K562 (cell line): Measurements from ENCODE around the gene PTP4A2. TPM values are rescaled to one million over a fixed set of nuclear protein-coding genes. Genes with fewer than 3 reads are reported as not detected.

ENCODE experiments used
- ATAC-seq: fragments of 200-7000 bp; cut with Tn5 transposase; 3 replicates; pipeline ENCODE4 v1.9.1; 2020; ENCODE audit warnings: moderate library complexity
- BruUV-seq: library from RNA; stranded (reverse); fragments of 400-500 nt; replicated peaks from 2 replicates; lab custom pipeline; 2021; lab: Mats Ljungman, UMichigan
- CTCF ChIA-PET: fragments of 300-600 bp; formaldehyde crosslinking; extraction: SDS; loops from one replicate; lab custom pipeline; 2021; ENCODE audit warnings: low intra/inter-chr PET ratio; lab: Yijun Ruan, JAX
- POLR2A ChIA-PET: fragments of 300-600, 350-650 bp; sonication (Branson Sonifier 250); formaldehyde crosslinking; extraction: SDS; loops from one replicate; lab custom pipeline; 2021; ENCODE audit warnings: antibody characterized with exemption, inconsistent platforms; lab: Yijun Ruan, JAX
- DNase-seq, 4 experiments: peaks; one replicate each; pipeline versions ENCODE4 v3.0.0 to v3.0.0-alpha.2; 2011 to 2018; ENCODE audit warnings: low spot score in 3 of 4, mixed read lengths in 3 of 4; ENCODE audit errors: extremely low read depth in 1 of 4
- FAIRE-seq: peaks from 2 replicates; lab custom pipeline; 2011; peaks lifted over from hg19 to GRCh38; lab: Jason Lieb, UNC
- H2AFZ ChIP-seq: 2 replicates; pipeline ENCODE4 v1.6.0; 2011; ENCODE audit warnings: low read depth, low read length, control low read depth, inconsistent platforms
- H3K27ac ChIP-seq: fragments of 200-600 bp; 3 replicates; pipeline ENCODE4 v1.8.0; 2011; ENCODE audit warnings: low read depth, mild to moderate bottlenecking, control low read depth, inconsistent platforms, low read length, moderate library complexity, mixed read lengths; ENCODE audit errors: extremely low read depth
- H3K27me3 ChIP-seq, 2 experiments: fragments of 300-600 bp in 1 of 2; 2 replicates in 1 of 2; 3 replicates in 1 of 2; pipeline versions ENCODE4 v1.6.0 to v1.8.0; 2011; ENCODE audit warnings: inconsistent platforms in 2 of 2, low read length in 2 of 2, mild to moderate bottlenecking in 1 of 2, mixed read lengths in 1 of 2, moderate library complexity in 1 of 2; ENCODE audit not compliant: control insufficient read depth in 2 of 2, insufficient read depth in 2 of 2
- H3K36me3 ChIP-seq: fragments of 300-600 bp; 3 replicates; pipeline ENCODE4 v1.8.0; 2011; ENCODE audit warnings: mild to moderate bottlenecking, low read length, inconsistent platforms; ENCODE audit not compliant: control insufficient read depth, insufficient read depth
- H3K4me1 ChIP-seq, 2 experiments: fragments of 200-600 bp in 1 of 2; replicated peaks in 1 of 2; 2 replicates in 1 of 2; 3 replicates in 1 of 2; pipeline versions ENCODE4 v1.5.1 to v1.8.0; 2011; ENCODE audit warnings: inconsistent platforms in 2 of 2, low read length in 2 of 2, mild to moderate bottlenecking in 1 of 2, mixed read lengths in 1 of 2, moderate library complexity in 1 of 2; ENCODE audit not compliant: control insufficient read depth in 2 of 2, insufficient read depth in 2 of 2
- H3K4me2 ChIP-seq: 2 replicates; pipeline ENCODE4 v1.6.1; 2011; ENCODE audit warnings: low read length, control low read depth, inconsistent platforms, mixed read lengths; ENCODE audit not compliant: insufficient read depth
- H3K4me3 ChIP-seq: fragments of 200-600 bp; sonication (generic), shearing (Covaris generic); 2 replicates; pipeline ENCODE4 v1.5.1; 2016; ENCODE audit warnings: control low read depth, inconsistent platforms
- H3K79me2 ChIP-seq: fragments of 200-600 bp; 3 replicates; pipeline ENCODE4 v1.8.0; 2011; ENCODE audit warnings: low read length, inconsistent platforms; ENCODE audit not compliant: control insufficient read depth, insufficient read depth
- H3K9ac ChIP-seq, 2 experiments: 2 replicates each; pipeline versions ENCODE4 v1.6.0 to v1.6.1; 2011; ENCODE audit warnings: low read depth in 2 of 2, low read length in 2 of 2, control low read depth in 1 of 2, inconsistent platforms in 1 of 2, mild to moderate bottlenecking in 1 of 2, mixed read lengths in 1 of 2; ENCODE audit not compliant: insufficient read depth in 1 of 2
- H3K9me1 ChIP-seq: one replicate; pipeline ENCODE4 v1.6.0; 2011; ENCODE audit warnings: inconsistent platforms, mild to moderate bottlenecking, low read length, moderate library complexity; ENCODE audit not compliant: control insufficient read depth, insufficient read depth
- H3K9me3 ChIP-seq: replicated peaks from 2 replicates; pipeline ENCODE4 v1.5.1; 2011; ENCODE audit warnings: low read depth, low read length, inconsistent platforms; ENCODE audit not compliant: control insufficient read depth, insufficient read depth
- H4K20me1 ChIP-seq: replicated peaks from 2 replicates; pipeline ENCODE4 v1.6.1; 2011; ENCODE audit warnings: low read length, inconsistent platforms, mixed read lengths; ENCODE audit not compliant: control insufficient read depth, insufficient read depth
- ARNT ChIP-seq, 2 experiments: fragments of 450-650 bp; IDR thresholded peaks; 2 replicates each; pipeline ENCODE4 v1.6.1; 2016; ENCODE audit warnings: mild to moderate bottlenecking in 1 of 2
- C11orf30 ChIP-seq: fragments of 450-650 bp; IDR thresholded peaks from 2 replicates; pipeline ENCODE4 v1.6.1; 2016; ENCODE audit warnings: low read depth, mild to moderate bottlenecking
- CEBPB ChIP-seq: fragments of 450-650 bp; IDR thresholded peaks from 2 replicates; pipeline ENCODE4 v1.6.1; 2016; ENCODE audit warnings: missing genetic modification characterization, missing compliant biosample characterization
- CREM ChIP-seq: IDR thresholded peaks from 2 replicates; pipeline ENCODE4 v1.6.1; 2014; ENCODE audit warnings: antibody characterized with exemption, low read depth
- ERF ChIP-seq: fragments of 450-650 bp; formaldehyde crosslinking; IDR thresholded peaks from 2 replicates; pipeline ENCODE4 v1.4.0; 2020; ENCODE audit warnings: mild to moderate bottlenecking, mixed read lengths
- ESRRA ChIP-seq: fragments of 450-650 bp; IDR thresholded peaks from 2 replicates; pipeline ENCODE4 v1.6.1; 2014; ENCODE audit warnings: low read depth, mild to moderate bottlenecking, moderate library complexity, borderline replicate concordance
- IFI16 ChIP-seq: fragments of 250-450 bp; sonication (Bioruptor Pico); IDR thresholded peaks from 2 replicates; pipeline ENCODE4 v2.1.2; 2022; ENCODE audit warnings: mild to moderate bottlenecking, inconsistent platforms
- MAFG ChIP-seq: fragments of 450-650 bp; conservative IDR thresholded peaks from 2 replicates; pipeline ENCODE4 v1.6.1; 2016; ENCODE audit warnings: missing genetic modification characterization, missing compliant biosample characterization
- MEIS2 ChIP-seq: fragments of 450-650 bp; IDR thresholded peaks from 2 replicates; pipeline ENCODE4 v1.6.1; 2014; ENCODE audit warnings: mild to moderate bottlenecking; ENCODE audit not compliant: partially characterized antibody
- MXI1 ChIP-seq: IDR thresholded peaks from 2 replicates; pipeline ENCODE4 v1.6.1; 2011; ENCODE audit warnings: low read depth, mild to moderate bottlenecking, improper control_type of control experiment, low read length
- NFIC ChIP-seq: fragments of 450-650 bp; IDR thresholded peaks from 2 replicates; pipeline ENCODE4 v1.6.1; 2017; ENCODE audit warnings: mild to moderate bottlenecking, inconsistent platforms
- OTX1 ChIP-seq: fragments of 450-650 bp; formaldehyde crosslinking; IDR thresholded peaks from 2 replicates; pipeline ENCODE4 v1.4.0; 2022; ENCODE audit warnings: mild to moderate bottlenecking
- TRIM24 ChIP-seq, 2 experiments: fragments of 450-650 bp; IDR thresholded peaks; 2 replicates each; pipeline ENCODE4 v1.6.1; 2016
- XRCC4 ChIP-seq: IDR thresholded peaks from one replicate; pipeline ENCODE4 v1.6.1; 2011; ENCODE audit not compliant: insufficient read depth, insufficient read length; ENCODE audit errors: extremely low read depth
- ZFPM2 ChIP-seq: fragments of 250-450 bp; sonication (Bioruptor Pico); IDR thresholded peaks from 2 replicates; pipeline ENCODE4 v1.5.1; 2022; ENCODE audit warnings: mild to moderate bottlenecking
- ZNF316 ChIP-seq: fragments of 450-650 bp; IDR thresholded peaks from 2 replicates; pipeline ENCODE4 v1.6.1; 2016
- ZNF668 ChIP-seq: fragments of 250-450 bp; sonication (Bioruptor Pico); IDR thresholded peaks from 2 replicates; pipeline ENCODE4 v1.8.0; 2022; ENCODE audit warnings: mild to moderate bottlenecking, inconsistent platforms
- whole genome bisulfite sequencing: fragments of 100-300 bp; shearing (Covaris generic); methylation state at CpG from one replicate; pipeline ENCODE4 v1.1.6; 2016; ENCODE audit warnings: low coverage, mixed read lengths; ENCODE audit not compliant: insufficient coverage; ENCODE audit errors: missing lambda C conversion rate; 5-methylcytosine and 5-hydroxymethylcytosine counted together
- in situ Hi-C: fragments of 300-500 bp; cut with MboI; formaldehyde crosslinking; loops from 4 replicates; pipeline ENCODE4 v1.15.0; 2018; ENCODE audit warnings: inconsistent platforms, mixed read lengths
- intact Hi-C: fragments of 100-400 bp; cut with micrococcal nuclease; formaldehyde crosslinking; loops from 2 replicates; pipeline ENCODE4 v1.14.2; 2022
- polyA plus RNA-seq, 8 experiments: library from polyadenylated mRNA; depleted of rRNA in 4 of 8; stranded (reverse) in 5 of 8; unstranded in 3 of 8; fragments of >200 nt; fragmentation: Nextera tagmentation in 2 of 8; fragmentation: Illumina TruSeq in 1 of 8; extraction: Ambion mirVana in 2 of 8; extraction: Trizol in 1 of 8; gene quantifications; 2 replicates each; pipeline versions ENCODE4 v1.2.1 to v1.2.3, GENCODE V29; 2011 to 2014; ENCODE audit warnings: inconsistent platforms in 1 of 8, missing spikeins in 1 of 8
- total RNA-seq, 7 experiments: library from RNA; depleted of rRNA in 6 of 7; stranded (reverse); fragments of >200 nt in 6 of 7; fragmentation: Illumina TruSeq in 2 of 7; extraction: Trizol in 2 of 7; gene quantifications; 2 replicates each; pipeline versions ENCODE4 v1.2.1 to v1.2.3, GENCODE V29; 2011 to 2021; ENCODE audit warnings: low replicate concordance in 1 of 7
- TF ChIP-seq, protein P1 (sequence below): IDR thresholded peaks from 2 replicates; pipeline ENCODE4 v1.6.1; 2011; ENCODE audit not compliant: insufficient read length; ENCODE audit errors: extremely low read depth
- TF ChIP-seq, protein P2 (sequence below): fragments of 450-650 bp; formaldehyde crosslinking; IDR thresholded peaks from 2 replicates; pipeline ENCODE4 v1.4.0; 2020; ENCODE audit warnings: mild to moderate bottlenecking, moderate library complexity
- TF ChIP-seq, protein P3 (sequence below), 2 experiments: IDR thresholded peaks in 1 of 2; conservative IDR thresholded peaks in 1 of 2; 2 replicates each; pipeline ENCODE4 v1.6.1; 2016; ENCODE audit warnings: low read depth in 2 of 2, mild to moderate bottlenecking in 1 of 2, missing compliant biosample characterization in 1 of 2, missing genetic modification characterization in 1 of 2, moderate library complexity in 1 of 2
- TF ChIP-seq, protein P4 (sequence below): fragments of 250-450 bp; sonication (Bioruptor Pico); IDR thresholded peaks from 2 replicates; pipeline ENCODE4 v1.8.0; 2022; ENCODE audit warnings: moderate library complexity, mild to moderate bottlenecking, inconsistent platforms

Gene PTP4A2
- total and polyA plus RNA-seq, 9 of the 15 experiments (the other 6 are each of a cell fraction or from before 2014, with no cell fraction given), result 197 to 870 (median 480) TPM

DNA sequence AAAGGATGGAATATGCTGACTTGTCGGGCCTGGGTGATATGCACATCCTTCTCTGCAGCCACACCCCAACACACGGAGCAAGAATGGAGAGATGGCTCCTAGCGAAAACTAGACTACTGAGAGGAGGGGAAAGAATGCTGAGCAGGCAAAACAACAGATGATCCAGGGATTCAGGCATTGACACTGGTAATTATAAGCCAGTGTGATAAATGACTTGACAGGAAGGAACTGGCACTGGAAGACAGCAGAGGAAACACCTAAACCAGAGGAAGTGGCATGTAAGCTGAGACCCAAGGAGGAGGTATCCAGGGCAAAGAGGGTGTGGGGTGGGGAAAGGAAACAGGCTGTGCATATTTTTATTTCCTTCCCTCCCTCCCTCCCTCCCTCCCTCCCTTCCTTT lies 43.8 kb upstream of the PTP4A2 start:
- in situ Hi-C loops, result no loop called here
- Histone ChIP-seq H3K4me3 (no peak overlapping the region), H3K9me3 (no peaks in the 10 kb centered on the region), H3K36me3 (no peaks in the 10 kb centered on the region), H3K27me3 (no peaks in the 10 kb centered on the region), H3K9me1 (no peaks in the 10 kb centered on the region), H3K79me2 (no peaks in the 10 kb centered on the region), H4K20me1 (no peaks in the 10 kb centered on the region), H3K4me2 (no peak overlapping the region), H3K4me1 (peaks cover 0 to 5% of the 10 kb centered on the region in 2 experiments; a peak in 3 of 5 replicates), H2AFZ (peak overlapping the region; percentile 45; the same call in 1 of the 2 replicates), H3K27ac (no peak overlapping the region), H3K9ac (no peak overlapping the region)
- intact Hi-C loops, result no loop called here
- BruUV-seq, result no TSS peak
- no peak for FAIRE-seq
- ATAC-seq, result no peak
- whole genome bisulfite sequencing, result 14% methylated on average over 3 of the region's 3 CpGs
- no peak for DNase-seq
- POLR2A ChIA-PET, result interaction anchor here (1.5 kb wide), 1 partner anchor 11 kb away, joined by 3 read pairs; no protein-coding TSS in a partner anchor
- CTCF ChIA-PET, result no interaction called here
- TF ChIP-seq ARNT (IDR thresholded peaks at IDR 0.05), result no peak
- no peak for TF ChIP-seq ESRRA
- TF ChIP-seq ERF (CRISPR knock-in tag), result no peak
- TF ChIP-seq, protein P1, sequence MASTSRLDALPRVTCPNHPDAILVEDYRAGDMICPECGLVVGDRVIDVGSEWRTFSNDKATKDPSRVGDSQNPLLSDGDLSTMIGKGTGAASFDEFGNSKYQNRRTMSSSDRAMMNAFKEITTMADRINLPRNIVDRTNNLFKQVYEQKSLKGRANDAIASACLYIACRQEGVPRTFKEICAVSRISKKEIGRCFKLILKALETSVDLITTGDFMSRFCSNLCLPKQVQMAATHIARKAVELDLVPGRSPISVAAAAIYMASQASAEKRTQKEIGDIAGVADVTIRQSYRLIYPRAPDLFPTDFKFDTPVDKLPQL, result no peak
- TF ChIP-seq MXI1, result no peak
- TF ChIP-seq CREM, result no peak
- TF ChIP-seq TRIM24 (IDR thresholded peaks at IDR 0.05), result no peak
- TF ChIP-seq XRCC4, result no peak
- TF ChIP-seq ZNF668 (CRISPR knock-in tag), result no peak
- peak; percentile 22 for TF ChIP-seq MEIS2
- TF ChIP-seq C11orf30, result peak; percentile 96
- peak; percentile 98 for TF ChIP-seq ZNF316
- TF ChIP-seq, protein P2, sequence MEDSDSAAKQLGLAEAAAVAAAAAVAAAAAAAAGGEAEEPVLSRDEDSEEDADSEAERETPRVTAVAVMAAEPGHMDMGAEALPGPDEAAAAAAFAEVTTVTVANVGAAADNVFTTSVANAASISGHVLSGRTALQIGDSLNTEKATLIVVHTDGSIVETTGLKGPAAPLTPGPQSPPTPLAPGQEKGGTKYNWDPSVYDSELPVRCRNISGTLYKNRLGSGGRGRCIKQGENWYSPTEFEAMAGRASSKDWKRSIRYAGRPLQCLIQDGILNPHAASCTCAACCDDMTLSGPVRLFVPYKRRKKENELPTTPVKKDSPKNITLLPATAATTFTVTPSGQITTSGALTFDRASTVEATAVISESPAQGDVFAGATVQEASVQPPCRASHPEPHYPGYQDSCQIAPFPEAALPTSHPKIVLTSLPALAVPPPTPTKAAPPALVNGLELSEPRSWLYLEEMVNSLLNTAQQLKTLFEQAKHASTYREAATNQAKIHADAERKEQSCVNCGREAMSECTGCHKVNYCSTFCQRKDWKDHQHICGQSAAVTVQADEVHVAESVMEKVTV, result no peak
- peak; percentile 94 for TF ChIP-seq MAFG (tag)
- TF ChIP-seq IFI16, result no peak
- TF ChIP-seq ZFPM2 (CRISPR knock-in tag), result no peak
- TF ChIP-seq, protein P3, sequence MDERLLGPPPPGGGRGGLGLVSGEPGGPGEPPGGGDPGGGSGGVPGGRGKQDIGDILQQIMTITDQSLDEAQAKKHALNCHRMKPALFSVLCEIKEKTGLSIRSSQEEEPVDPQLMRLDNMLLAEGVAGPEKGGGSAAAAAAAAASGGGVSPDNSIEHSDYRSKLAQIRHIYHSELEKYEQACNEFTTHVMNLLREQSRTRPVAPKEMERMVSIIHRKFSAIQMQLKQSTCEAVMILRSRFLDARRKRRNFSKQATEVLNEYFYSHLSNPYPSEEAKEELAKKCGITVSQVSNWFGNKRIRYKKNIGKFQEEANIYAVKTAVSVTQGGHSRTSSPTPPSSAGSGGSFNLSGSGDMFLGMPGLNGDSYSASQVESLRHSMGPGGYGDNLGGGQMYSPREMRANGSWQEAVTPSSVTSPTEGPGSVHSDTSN (CRISPR knock-in tag; IDR thresholded peaks at IDR 0.05; ENCODE audit: low read depth), result no peak
- TF ChIP-seq, protein P3 (tag; conservative IDR thresholded peaks at IDR 0.05; ENCODE audit: low read depth), result 0 out of 2 replicates have a peak, but pooled peaks have one; percentile 14
- no peak for TF ChIP-seq NFIC
- TF ChIP-seq, protein P4, sequence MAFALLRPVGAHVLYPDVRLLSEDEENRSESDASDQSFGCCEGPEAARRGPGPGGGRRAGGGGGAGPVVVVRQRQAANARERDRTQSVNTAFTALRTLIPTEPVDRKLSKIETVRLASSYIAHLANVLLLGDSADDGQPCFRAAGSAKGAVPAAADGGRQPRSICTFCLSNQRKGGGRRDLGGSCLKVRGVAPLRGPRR, result no peak
- no peak for TF ChIP-seq OTX1
- TF ChIP-seq CEBPB (tag), result no peak
